ENCODE results near the gene HSD11B2. TPM values are rescaled to one million over a fixed set of nuclear protein-coding genes. Genes with fewer than 3 reads are reported as not detected.

Gene HSD11B2
- total and polyA plus RNA-seq, 2 of the 8 experiments (the other 6 are each of a cell fraction or from before 2014, with no cell fraction given), result 28.7 to 32.9 TPM

- Histone ChIP-seq H2BK5ac (ENCODE audit: low read depth, low read length) (no peak overlapping the region), H3K79me2 (ENCODE audit: control insufficient read depth in 1 of 2, insufficient read depth in 2 of 2, low read length in 2 of 2) (no peaks in the 10 kb centered on the region), H2BK15ac (ENCODE audit: low read length) (no peak overlapping the region), H3K36me3 (ENCODE audit: control insufficient read depth in 2 of 4, insufficient read depth in 4 of 4, low read length in 3 of 4) (no peaks in the 10 kb centered on the region), H3K4me3 (ENCODE audit: extremely low read depth in 1 of 4, insufficient read depth in 2 of 4, low read depth in 3 of 4, low read length in 4 of 4) (no peak overlapping the region), H4K8ac (ENCODE audit: extremely low read depth, insufficient read depth, low read length) (no peak overlapping the region), H2BK120ac (replicated peaks; ENCODE audit: low read depth, low read length) (no peak overlapping the region), H2BK12ac (ENCODE audit: low read depth, low read length) (no peak overlapping the region), H4K5ac (ENCODE audit: insufficient read length, low read depth, low read length) (no peak overlapping the region), H3K9me3 (ENCODE audit: insufficient read depth in 2 of 2, low read depth in 1 of 2, low read length in 1 of 2) (no peaks in the 10 kb centered on the region), H3K56ac (replicated peaks; ENCODE audit: insufficient read length, low read depth, low read length) (no peak overlapping the region), H3K4ac (replicated peaks; ENCODE audit: insufficient read length, low read depth, low read length) (no peak overlapping the region), H2AK5ac (ENCODE audit: low read depth, low read length) (no peak overlapping the region), H4K91ac (replicated peaks; ENCODE audit: insufficient read length, low read length) (no peak overlapping the region), H3K4me1 (replicated peaks in 1 of 4; ENCODE audit: control insufficient read depth in 3 of 4, insufficient read depth in 4 of 4, low read length in 3 of 4) (peaks cover 0 to 29% (median 20%) of the 10 kb centered on the region in 4 experiments; a peak in 6 of 7 replicates), H3K27ac (ENCODE audit: low read depth, low read length) (no peak overlapping the region), H3K9ac (replicated peaks in 1 of 4; ENCODE audit: extremely low read depth in 1 of 4, low read depth in 3 of 4, low read length in 3 of 4) (no peak overlapping the region), H2AFZ (ENCODE audit: low read length) (no peak overlapping the region), H4K20me1 (replicated peaks in 1 of 2; ENCODE audit: control insufficient read depth in 1 of 2, insufficient read depth in 2 of 2, low read length in 2 of 2) (peaks cover 6 to 9% of the 10 kb centered on the region in 2 experiments), H3K27me3 (replicated peaks in 1 of 4; ENCODE audit: control insufficient read depth in 3 of 4, extremely low read depth in 1 of 4, insufficient read depth in 3 of 4, low read length in 3 of 4) (peaks cover 24 to 47% (median 40%) of the 10 kb centered on the region in 4 experiments), H3K14ac (ENCODE audit: insufficient read length) (no peak overlapping the region), H3K23ac (ENCODE audit: insufficient read length) (no peak overlapping the region), H3K18ac (ENCODE audit: extremely low read depth, low read length) (no peak overlapping the region), H3K23me2 (ENCODE audit: low read depth, low read length) (no peaks in the 10 kb centered on the region; the same call in 1 of the 2 replicates), H2BK20ac (ENCODE audit: low read length) (no peak overlapping the region), H3K79me1 (ENCODE audit: low read depth, low read length) (no peaks in the 10 kb centered on the region), H3K4me2 (ENCODE audit: insufficient read depth in 1 of 2, low read depth in 2 of 2, low read length in 2 of 2) (no peak overlapping the region)
- no peak for TF ChIP-seq EP300 (IDR thresholded peaks at IDR 0.05; ENCODE audit: borderline replicate concordance in 1 of 2, low read depth in 2 of 2, low read length in 2 of 2)
- no peak for TF ChIP-seq GTF2F1 (IDR thresholded peaks at IDR 0.05; ENCODE audit: borderline replicate concordance, low read depth, low read length)
- no peak for TF ChIP-seq CEBPB (IDR thresholded peaks at IDR 0.05; ENCODE audit: low read depth, low read length)
- no peak for TF ChIP-seq SIRT6 (IDR thresholded peaks at IDR 0.05; ENCODE audit: low read length)
- TF ChIP-seq KDM1A (IDR thresholded peaks at IDR 0.05; ENCODE audit: borderline replicate concordance, low read length), result no peak
- TF ChIP-seq TEAD4 (IDR thresholded peaks at IDR 0.05; ENCODE audit: low read depth, low read length), result no peak
- no peak for TF ChIP-seq SP2 (IDR thresholded peaks at IDR 0.05; ENCODE audit: low read length)
- no peak for TF ChIP-seq POLR2A (IDR thresholded peaks at IDR 0.05; ENCODE audit: control extremely low read depth in 1 of 2, low read depth in 2 of 2, low read length in 2 of 2)
- ChIA-PET CTCF (ENCODE audit: partially characterized antibody) (interaction anchor here (1.2 to 32.4 kb wide), 7 partner anchors 8 to 130 kb away, joined by 3 to 476 read pairs (median 7); partner anchors contain the start of gene ZDHHC1), POLR2A (ENCODE audit: partially characterized antibody) (no interaction called here)
- DNase-seq (ENCODE audit: low read depth in 1 of 2, low spot score in 2 of 2), result no peak
- whole genome bisulfite sequencing, 2 experiments (ENCODE audit: extremely low coverage in 1 of 2, insufficient coverage in 1 of 2, insufficient read length in 1 of 2, insufficient replicate concordance in 2 of 2, low coverage in 1 of 2, low lambda C conversion rate in 2 of 2, missing lambda C conversion rate in 1 of 2), result 97% methylated on average over 11 of the region's 11 CpGs; no CpG with 5 or more reads in 1 of the 2 experiments
- no peak for FAIRE-seq
Observed at GRCh38 chr16:67390816-67391423, 40.0 kb upstream of the HSD11B2 start.
